ENCODE measurements around the gene BORCS5. TPM values are rescaled to one million over a fixed set of nuclear protein-coding genes. Genes with fewer than 3 reads are reported as not detected.

The BORCS5 gene
- total and polyA plus RNA-seq, 2 of the 8 experiments (the other 6 are each of a cell fraction or from before 2014, with no cell fraction given) = 8.3 to 17.4 TPM

- TF ChIP-seq SRF (IDR thresholded peaks at IDR 0.05; ENCODE audit: low read depth, low read length) = no peak
- TF ChIP-seq NRF1 (IDR thresholded peaks at IDR 0.05; ENCODE audit: low read depth, low read length) = no peak
- TF ChIP-seq RNF2 (IDR thresholded peaks at IDR 0.05; ENCODE audit: borderline replicate concordance, low read depth, low read length, missing control alignments, poor library complexity, severe bottlenecking) = no peak
Observed at GRCh38 chr12:12441429-12441807, 84.5 kb downstream of the BORCS5 start (continued).
